Stimulated activated CD4-positive, alpha-beta T cell treated with anti-CD3 and anti-CD28 coated beads, Interleukin-4, amount 100 ng/mL, for 4 hours (primary cell): ENCODE measurements around the gene CAPN9.
"Not testable (repeated sequence)": the region's sequence is repeated elsewhere in the genome, so short reads cannot be mapped to it uniquely, and the experiment has no call there.

Source experiments
- DNase-seq, 2 experiments: peaks; one replicate each; pipeline ENCODE4 v3.0.0-alpha.2; 2020

Gene CAPN9

DNA sequence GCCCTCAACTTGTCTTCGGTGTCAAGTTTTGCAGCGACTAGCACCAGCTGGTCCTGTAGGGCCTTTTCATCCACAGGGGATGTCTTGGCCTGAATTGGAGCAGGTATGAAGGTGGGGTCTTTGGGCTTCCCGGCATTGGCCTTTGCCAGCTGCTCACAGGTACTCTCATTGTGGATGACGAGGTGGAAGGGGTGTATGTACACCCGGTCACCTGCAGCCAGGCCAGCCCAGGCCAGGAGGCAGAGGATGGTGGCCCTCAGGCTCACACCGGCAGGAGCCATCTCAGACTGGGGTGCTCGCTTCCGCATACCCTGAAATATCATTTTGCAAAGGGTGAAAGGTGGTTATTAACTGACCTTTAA is 36.7 kb upstream of the CAPN9 start:
- DNase-seq: no peak

GRCh38 chr1:230711245-230711644 is 35.9 kb upstream of the CAPN9 start:
- no peak for DNase-seq

DNA sequence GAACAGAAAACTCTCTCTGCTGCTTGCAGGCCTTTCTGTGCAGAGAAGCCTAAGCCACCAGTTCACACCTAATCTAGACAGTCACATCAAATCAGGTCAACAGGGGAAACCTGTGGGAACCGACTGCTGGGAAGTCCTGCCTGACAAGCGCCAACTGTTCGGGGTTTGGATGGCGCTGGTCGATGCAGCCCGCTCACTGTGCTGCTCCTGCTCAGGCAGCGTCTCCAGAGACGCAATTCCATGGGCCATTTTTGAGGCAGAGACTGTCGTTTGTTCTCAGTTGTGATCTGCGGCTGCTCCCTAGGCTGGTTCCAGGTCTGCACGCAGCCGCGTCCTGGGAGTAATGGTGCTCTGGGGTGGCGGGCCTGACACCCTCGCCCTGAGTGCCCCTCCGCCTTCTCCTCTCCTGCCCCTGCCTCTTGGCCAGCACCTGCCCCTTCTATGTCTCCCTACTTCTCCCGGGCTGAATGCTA is 34.7 kb upstream of the CAPN9 start:
- DNase-seq: no peak

DNA sequence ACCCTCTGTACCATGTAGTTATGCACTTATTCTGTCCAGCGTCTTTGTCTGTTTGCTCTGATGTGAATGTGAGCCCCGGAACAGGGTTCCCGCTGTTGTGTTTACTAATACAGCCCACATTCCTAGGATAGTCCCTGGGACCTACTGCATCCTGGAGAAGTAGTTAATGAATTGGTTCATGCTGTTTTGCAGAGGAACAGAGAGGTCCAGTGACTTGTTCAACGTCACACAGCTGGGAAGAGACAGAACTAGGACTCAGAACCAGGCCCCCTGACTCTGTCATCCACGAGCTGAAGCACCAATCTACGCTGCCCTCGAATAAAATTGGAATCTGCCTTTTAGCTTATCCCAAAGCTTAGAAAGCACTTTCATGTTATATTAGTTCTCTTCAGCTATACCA is 34.0 kb upstream of the CAPN9 start:
- DNase-seq: no peak

DNA sequence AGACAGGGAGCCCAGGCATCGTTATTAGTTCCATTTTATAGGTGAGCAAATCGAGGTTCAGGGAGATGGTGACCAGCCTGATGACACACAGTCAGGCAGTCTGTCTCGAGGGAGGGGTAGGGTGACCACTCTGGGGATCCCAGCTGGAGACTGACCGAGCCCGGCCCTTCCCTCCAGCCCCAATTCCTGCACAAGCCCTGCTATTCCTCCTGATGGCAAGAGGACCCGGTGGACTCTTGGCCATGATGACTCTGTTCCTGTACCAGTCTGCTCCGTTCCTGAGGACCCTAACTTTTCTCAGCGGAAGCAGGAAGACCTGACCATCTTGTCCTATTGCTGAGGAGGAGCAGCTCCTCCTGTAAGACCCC is 33.7 kb upstream of the CAPN9 start:
- DNase-seq: no peak

GRCh38 chr1:230713915-230714764 is 33.0 kb upstream of the CAPN9 start, which contains the start of gene AGT:
AGT (minus strand) TSS chr1:230714122; CDS start chr1:230710823, 3,299 bp downstream.
- no peak for DNase-seq

GRCh38 chr1:230715510-230715909 is 31.7 kb upstream of the CAPN9 start:
- no peak for DNase-seq

DNA sequence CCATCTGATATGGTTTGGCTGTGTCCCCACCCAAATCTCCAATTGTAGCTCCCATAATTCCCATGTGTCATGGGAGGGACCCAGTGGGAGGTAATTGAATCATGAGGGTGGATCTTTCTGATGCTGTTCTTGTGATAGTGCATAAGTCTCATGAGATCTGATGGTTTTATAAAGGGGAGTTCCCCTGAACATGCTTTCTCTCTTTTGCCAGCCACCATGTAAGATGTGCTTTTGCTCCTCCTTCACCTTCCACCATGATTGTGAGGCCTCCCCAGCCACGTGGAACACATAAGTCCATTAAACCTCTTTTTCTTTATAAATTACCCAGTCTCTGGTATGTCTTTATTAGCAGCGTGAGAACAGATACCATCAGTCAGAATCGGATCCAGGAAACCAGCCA is 30.7 kb upstream of the CAPN9 start:
- not testable (repeated sequence) for DNase-seq

DNA sequence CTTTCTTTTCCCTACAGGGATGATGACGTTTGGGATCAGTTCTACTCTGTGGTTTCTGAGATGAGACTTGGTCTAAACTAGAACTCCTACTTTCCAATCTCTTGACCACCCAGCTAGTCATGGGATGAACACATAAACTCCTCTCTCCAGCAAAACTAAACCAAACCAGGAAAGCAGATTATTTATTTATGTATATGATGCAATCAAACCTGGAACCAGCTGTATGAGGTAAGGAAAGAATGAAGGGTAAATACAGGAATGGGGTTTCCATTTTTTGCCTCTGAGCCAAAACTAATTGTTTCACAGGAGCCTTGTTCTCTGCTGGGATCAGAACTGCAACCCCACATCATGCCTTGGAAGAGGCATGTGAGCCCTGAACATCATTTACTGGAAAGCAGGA is 29.9 kb upstream of the CAPN9 start:
- DNase-seq: no peak

DNA sequence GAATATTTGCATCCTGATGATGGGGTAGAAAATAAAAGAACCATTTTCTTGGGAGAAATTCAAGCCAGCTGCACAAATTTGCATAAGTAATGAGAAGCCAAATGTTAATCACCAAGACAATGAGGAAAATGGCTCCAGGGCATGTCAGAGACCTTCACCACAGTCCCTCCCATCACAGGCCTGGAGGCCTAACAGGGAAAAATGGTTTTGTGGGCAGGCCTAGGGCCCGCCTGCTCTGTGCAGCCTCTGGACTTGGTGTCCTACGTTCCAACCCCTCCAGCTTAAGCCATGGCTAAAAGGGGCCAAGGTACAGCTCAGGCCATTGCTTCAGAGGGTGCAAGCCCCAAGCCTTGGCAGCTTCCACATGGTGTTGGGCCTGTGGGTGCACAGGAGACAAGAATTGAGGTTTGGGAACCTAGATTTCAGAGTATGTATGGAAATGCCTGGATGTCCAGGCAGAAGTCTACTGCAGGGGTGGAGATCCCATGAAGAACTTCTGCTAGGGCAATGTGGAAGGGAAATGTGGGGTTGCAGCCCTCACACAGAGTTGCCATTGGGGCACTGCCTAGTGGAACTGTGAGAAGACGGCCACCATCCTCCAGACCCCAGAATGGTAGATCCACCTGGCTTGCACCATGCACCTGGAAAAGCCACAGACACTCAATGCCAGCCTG is 25.2 kb upstream of the CAPN9 start:
- DNase-seq: not testable (repeated sequence)

GRCh38 chr1:230725256-230726012 is 21.8 kb upstream of the CAPN9 start:
- no peak for DNase-seq

DNA sequence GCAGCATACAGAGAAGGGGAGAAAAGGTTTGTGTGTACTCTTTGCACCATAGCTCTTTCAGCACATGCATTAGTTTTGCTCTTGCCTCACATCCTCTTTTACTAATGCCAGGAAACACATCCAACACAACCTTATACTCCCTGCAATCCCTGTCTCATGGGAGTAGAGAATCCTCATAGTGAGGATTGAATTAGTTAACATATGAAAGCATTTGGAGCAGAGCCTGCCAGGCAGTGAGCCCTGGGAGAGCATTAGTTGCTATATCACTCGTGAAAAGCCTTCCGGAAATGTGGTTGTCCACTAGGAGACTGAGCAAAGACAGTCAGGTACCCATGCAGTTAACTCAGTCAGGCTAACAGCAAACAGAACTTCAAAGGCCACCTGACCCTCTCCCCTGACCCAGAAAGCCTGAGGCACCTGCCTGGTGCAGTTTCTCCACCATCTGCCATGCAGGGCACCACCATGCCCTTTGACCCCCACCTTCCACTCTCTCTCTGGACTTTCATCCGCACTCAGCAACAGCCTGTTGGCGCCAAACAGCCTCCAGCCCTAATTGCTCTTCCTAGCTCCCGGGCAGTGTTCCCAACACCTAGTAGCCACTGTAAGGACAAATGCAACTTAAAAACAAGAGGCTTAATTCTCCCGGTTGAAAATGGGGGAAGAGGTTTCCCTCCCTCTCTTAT is 18.3 kb upstream of the CAPN9 start:
- no peak for DNase-seq

- DNase-seq: no peak
Measured at GRCh38 chr1:230730977-230731376, 16.2 kb upstream of the CAPN9 start.

DNA sequence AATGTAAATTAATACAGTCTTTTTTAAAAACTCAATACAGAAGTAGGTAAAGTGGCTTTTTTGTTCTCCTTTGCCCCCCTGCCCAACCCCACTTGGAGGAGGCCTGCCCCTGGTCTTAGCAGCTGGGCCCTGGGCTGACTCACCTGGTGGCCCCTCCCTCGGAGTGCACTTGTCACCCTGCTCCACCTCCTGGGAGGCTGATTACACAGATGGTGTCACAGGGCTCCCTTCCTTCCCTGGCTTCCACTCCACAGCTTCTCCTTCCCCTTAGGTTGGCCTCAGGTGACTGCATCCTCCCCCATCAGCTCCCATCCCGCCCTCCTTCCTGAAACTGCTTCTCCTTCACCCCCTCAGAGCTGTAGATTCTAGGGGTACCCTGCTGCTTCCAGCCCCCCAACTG is 11.7 kb upstream of the CAPN9 start:
- no peak for DNase-seq

GRCh38 chr1:230737622-230738262 is 9.4 kb upstream of the CAPN9 start:
- DNase-seq: no peak

GRCh38 chr1:230739564-230740290 is 7.5 kb upstream of the CAPN9 start:
- no peak for DNase-seq

DNA sequence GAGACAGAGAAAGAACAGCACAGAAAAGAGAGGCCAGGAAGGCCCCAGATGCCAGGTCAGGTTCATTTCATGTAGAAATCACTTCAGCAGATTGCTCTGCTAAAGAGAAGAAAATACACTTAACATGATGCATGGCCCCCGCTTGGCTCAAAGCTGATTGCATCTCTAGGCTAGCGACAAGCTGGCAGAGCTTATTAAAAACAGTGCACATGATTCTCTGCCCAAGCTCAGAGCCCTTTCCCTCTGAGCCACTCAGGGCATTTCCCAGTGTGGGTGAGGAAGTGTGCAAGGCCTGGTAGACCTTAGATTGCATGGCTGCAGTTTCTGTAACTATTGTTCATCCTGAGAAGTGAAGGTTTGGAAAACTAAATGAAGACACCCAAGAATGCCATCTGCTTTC is 3.3 kb upstream of the CAPN9 start:
- DNase-seq: no peak

- DNase-seq: no peak
Measured at GRCh38 chr1:230744382-230744781, 2.8 kb upstream of the CAPN9 start.

DNA sequence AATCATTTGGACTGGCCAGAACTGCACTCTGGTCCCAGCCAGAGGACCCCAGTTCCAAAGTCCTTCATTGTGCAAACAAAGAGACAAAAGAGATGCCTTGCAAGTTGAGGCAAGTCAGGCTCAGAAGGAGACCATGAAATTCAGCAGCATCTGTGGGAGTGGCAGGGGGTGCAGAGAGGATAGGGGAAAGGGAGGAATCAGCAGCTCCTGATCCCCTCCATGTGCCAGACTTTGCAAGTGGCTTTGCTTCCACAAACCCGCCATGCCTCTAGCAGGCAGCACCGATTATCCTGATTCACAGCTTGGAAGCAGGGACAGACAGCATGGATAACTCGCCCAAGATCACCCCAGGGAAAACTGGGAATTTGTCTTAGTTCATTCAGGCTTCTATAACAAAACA is 2.1 kb upstream of the CAPN9 start:
- DNase-seq: no peak

DNA sequence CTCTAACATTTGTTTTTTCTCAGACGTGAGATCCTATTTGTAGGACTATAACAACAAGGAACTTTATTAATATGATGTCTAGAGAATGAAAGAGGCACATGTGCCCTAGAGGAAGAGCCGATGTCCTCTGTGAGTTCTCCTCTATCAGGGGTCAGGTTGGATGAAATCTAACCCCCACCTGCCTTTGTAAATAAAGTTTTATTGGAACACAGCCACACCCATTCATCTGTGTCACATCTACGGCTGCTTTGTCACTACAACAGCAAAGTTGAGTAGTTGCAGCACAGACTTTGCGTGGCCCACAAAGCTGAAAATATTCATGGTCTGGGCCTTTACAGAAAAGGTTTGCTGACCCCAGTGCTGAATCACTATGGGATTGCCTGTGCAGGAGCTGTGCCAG is 571 bp upstream of the CAPN9 start:
- DNase-seq: no peak

- DNase-seq: no peak
Measured at GRCh38 chr1:230747890-230748800, 957 bp downstream of the CAPN9 start.
